Neuronal stem cell (in vitro differentiated cells): Measurements from ENCODE around the gene CHTF18.

Experiments
- DNase-seq: peaks from one replicate; pipeline ENCODE4 v3.0.0-alpha.2; 2013; ENCODE audit warnings: low spot score
- H2AFZ ChIP-seq: one replicate; pipeline ENCODE4 v1.6.1; 2013; ENCODE audit warnings: mild to moderate bottlenecking, low read length, inconsistent platforms
- H2AK5ac ChIP-seq: 2 replicates; pipeline ENCODE4 v1.6.1; 2013; ENCODE audit warnings: low read depth, mild to moderate bottlenecking, inconsistent platforms, low read length, moderate library complexity, mixed read lengths
- H2BK120ac ChIP-seq: 2 replicates; pipeline ENCODE4 v1.6.1; 2013; ENCODE audit warnings: low read depth, mild to moderate bottlenecking, inconsistent platforms, low read length, moderate library complexity, mixed read lengths
- H2BK12ac ChIP-seq: one replicate; pipeline ENCODE4 v1.6.1; 2013; ENCODE audit warnings: low read length, inconsistent platforms
- H2BK15ac ChIP-seq: 2 replicates; pipeline ENCODE4 v1.6.1; 2013; ENCODE audit warnings: mild to moderate bottlenecking, low read length, inconsistent platforms, mixed read lengths
- H2BK5ac ChIP-seq: one replicate; pipeline ENCODE4 v1.6.1; 2013; ENCODE audit warnings: inconsistent platforms, mild to moderate bottlenecking, low read length, moderate library complexity
- H3K14ac ChIP-seq: one replicate; pipeline ENCODE4 v1.6.1; 2013; ENCODE audit warnings: low read length, inconsistent platforms
- H3K18ac ChIP-seq: 2 replicates; pipeline ENCODE4 v1.6.1; 2013; ENCODE audit warnings: low read length, inconsistent platforms
- H3K23ac ChIP-seq: 2 replicates; pipeline ENCODE4 v1.6.1; 2013; ENCODE audit warnings: low read depth, mild to moderate bottlenecking, mixed read lengths, low read length, inconsistent platforms; ENCODE audit not compliant: poor library complexity
- H3K27ac ChIP-seq: replicated peaks from 3 replicates; pipeline ENCODE4 v1.5.1; 2013; ENCODE audit warnings: low read length, inconsistent platforms
- H3K27me3 ChIP-seq, 3 experiments: 2 replicates each; pipeline ENCODE4 v1.6.1; 2013; ENCODE audit warnings: low read length in 3 of 3, mild to moderate bottlenecking in 2 of 3, inconsistent platforms in 1 of 3, low read depth in 1 of 3, mixed read lengths in 1 of 3, moderate library complexity in 1 of 3; ENCODE audit not compliant: control insufficient read depth in 3 of 3, insufficient read depth in 3 of 3
- H3K36me3 ChIP-seq, 2 donors: replicated peaks in 1 of 2; 2 replicates each; pipeline ENCODE4 v1.6.1; 2013; ENCODE audit warnings: low read length in 2 of 2; ENCODE audit not compliant: control insufficient read depth in 2 of 2, insufficient read depth in 2 of 2
- H3K4ac ChIP-seq: 2 replicates; pipeline ENCODE4 v1.6.1; 2013; ENCODE audit warnings: inconsistent platforms, mild to moderate bottlenecking, low read length, moderate library complexity
- H3K4me1 ChIP-seq, 2 donors: 1 replicate in 1 of 2; 2 replicates in 1 of 2; pipeline ENCODE4 v1.6.1; 2013; ENCODE audit warnings: low read length in 2 of 2, low read depth in 1 of 2; ENCODE audit not compliant: control insufficient read depth in 2 of 2, insufficient read depth in 1 of 2
- H3K4me2 ChIP-seq: one replicate; pipeline ENCODE4 v1.6.1; 2013; ENCODE audit warnings: mild to moderate bottlenecking, low read length, inconsistent platforms; ENCODE audit not compliant: insufficient read depth, poor library complexity, severe bottlenecking
- H3K4me3 ChIP-seq, 2 donors: 2 replicates each; pipeline ENCODE4 v1.5.1; 2013; ENCODE audit warnings: low read length in 2 of 2, mild to moderate bottlenecking in 2 of 2, inconsistent platforms in 1 of 2, moderate library complexity in 1 of 2
- H3K79me1 ChIP-seq: one replicate; pipeline ENCODE4 v1.6.1; 2013; ENCODE audit warnings: low read depth, mild to moderate bottlenecking, inconsistent platforms, low read length, moderate library complexity
- H3K9ac ChIP-seq: one replicate; pipeline ENCODE4 v1.6.1; 2013; ENCODE audit warnings: mild to moderate bottlenecking, low read depth, low read length, inconsistent platforms; ENCODE audit not compliant: poor library complexity
- H3K9me3 ChIP-seq, 2 donors: replicated peaks in 1 of 2; 2 replicates each; pipeline versions ENCODE3 to v1.6.1; 2013; ENCODE audit warnings: low read length in 2 of 2, mild to moderate bottlenecking in 2 of 2, inconsistent platforms in 1 of 2, low read depth in 1 of 2, mixed read lengths in 1 of 2, moderate library complexity in 1 of 2; ENCODE audit not compliant: control insufficient read depth in 2 of 2, insufficient read depth in 1 of 2
- H4K8ac ChIP-seq: one replicate; pipeline ENCODE4 v1.6.1; 2013; ENCODE audit warnings: low read depth, mild to moderate bottlenecking, inconsistent platforms, low read length, moderate library complexity
- H4K91ac ChIP-seq: one replicate; pipeline ENCODE4 v1.6.1; 2013; ENCODE audit warnings: low read length, low read depth, mild to moderate bottlenecking, inconsistent platforms; ENCODE audit not compliant: poor library complexity
- WGBS, 2 donors: extraction: QIAGEN DNeasy Blood & Tissue Kit; methylation state at CpG; one replicate each; pipeline ENCODE4 v1.1.7; 2013; ENCODE audit warnings: missing lambda C conversion rate in 2 of 2, mixed read lengths in 1 of 2; ENCODE audit not compliant: insufficient read length in 2 of 2, insufficient replicate concordance in 1 of 2; ENCODE audit errors: extremely low coverage in 2 of 2; 5-methylcytosine and 5-hydroxymethylcytosine counted together

CHTF18 gene

DNA sequence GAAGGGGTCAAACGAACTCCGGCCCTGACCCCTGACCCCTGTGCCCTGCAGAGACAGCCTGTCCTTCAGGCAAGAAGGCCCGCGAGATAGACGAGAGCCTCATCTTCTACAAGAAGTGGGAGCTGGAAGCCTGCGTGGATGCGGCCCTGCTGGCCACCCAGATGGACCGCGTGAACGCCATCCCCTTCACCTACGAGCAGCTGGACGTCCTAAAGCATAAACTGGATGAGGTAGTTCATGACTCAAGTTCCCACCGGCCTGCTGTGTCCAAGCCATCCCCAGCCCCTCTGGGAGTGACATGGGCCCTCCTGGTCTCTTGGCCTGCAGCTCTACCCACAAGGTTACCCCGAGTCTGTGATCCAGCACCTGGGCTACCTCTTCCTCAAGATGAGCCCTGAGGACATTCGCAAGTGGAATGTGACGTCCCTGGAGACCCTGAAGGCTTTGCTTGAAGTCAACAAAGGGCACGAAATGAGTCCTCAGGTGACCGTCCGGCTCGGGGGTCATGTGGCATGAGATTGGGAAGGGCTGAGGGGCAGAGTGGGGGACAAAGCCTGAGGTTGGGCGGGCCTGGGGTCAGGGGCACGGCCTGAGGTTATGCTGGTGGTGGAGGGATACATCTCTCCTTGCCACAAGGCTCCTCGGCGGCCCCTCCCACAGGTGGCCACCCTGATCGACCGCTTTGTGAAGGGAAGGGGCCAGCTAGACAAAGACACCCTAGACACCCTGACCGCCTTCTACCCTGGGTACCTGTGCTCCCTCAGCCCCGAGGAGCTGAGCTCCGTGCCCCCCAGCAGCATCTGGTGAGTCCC, 22.2 kb upstream of the CHTF18 start:
- Histone ChIP-seq H3K79me1 (peaks cover 5% of the 10 kb centered on the region), H3K4me3 (no peak overlapping the region), H3K27me3 (peaks cover 0 to 10% (median 0%) of the 10 kb centered on the region in 3 experiments), H3K23ac (peak overlapping the region; percentile 23), H3K18ac (peak overlapping the region; percentile 13), H3K4me2 (no peak overlapping the region), H3K36me3 (no peaks in the 10 kb centered on the region), H3K9ac (no peak overlapping the region), H4K91ac (no peak overlapping the region), H2AK5ac (peak overlapping the region; percentile 90), H3K27ac (no peak overlapping the region), H2BK15ac (peak overlapping the region; percentile 93), H3K4ac (no peak overlapping the region), H3K4me1 (peaks cover 0 to 10% of the 10 kb centered on the region in 2 donors), H4K8ac (no peak overlapping the region), H3K14ac (no peak overlapping the region), H2BK5ac (no peak overlapping the region), H3K9me3 (no peaks in the 10 kb centered on the region), H2BK12ac (peak overlapping the region; percentile 73), H2AFZ (no peak overlapping the region), H2BK120ac (no peak overlapping the region)
- no peak for DNase-seq
- no CpG with 5 or more reads among the region's 29 CpGs for WGBS, 2 donors

DNA sequence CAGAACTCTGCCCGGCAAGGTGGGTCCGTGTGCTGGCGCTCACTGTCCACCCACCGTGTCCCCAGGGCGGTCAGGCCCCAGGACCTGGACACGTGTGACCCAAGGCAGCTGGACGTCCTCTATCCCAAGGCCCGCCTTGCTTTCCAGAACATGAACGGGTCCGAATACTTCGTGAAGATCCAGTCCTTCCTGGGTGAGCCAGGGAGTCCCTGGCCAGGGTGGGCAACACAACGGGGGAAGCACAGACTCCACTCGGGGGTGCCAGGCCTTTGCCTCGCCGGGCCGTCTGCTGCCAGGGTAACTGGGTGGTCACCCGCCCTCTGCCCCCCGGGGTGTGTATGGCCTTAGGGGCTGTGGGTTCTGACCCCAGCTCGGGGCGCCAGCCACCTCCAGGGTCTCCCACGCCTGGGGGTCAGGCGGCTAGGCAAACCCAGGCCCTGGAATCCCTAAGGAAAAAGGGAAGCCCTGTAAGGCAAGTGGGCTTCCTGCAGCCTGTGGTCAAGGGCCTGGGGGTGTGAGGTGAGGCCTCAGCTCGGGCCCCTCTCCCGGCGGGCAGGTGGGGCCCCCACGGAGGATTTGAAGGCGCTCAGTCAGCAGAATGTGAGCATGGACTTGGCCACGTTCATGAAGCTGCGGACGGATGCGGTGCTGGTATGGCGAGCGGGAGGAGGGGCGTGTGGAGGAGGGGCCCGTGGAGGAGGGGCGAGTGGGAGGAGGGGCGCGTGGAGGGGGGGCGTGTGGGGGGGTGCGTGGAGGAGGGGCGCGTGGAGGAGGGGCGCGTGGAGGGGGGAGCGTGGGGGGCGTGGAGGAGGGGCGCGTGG, 21.4 kb upstream of the CHTF18 start:
- no peak overlapping the region for H3K27ac ChIP-seq
- no peaks in the 10 kb centered on the region for H3K9me3 ChIP-seq
- H3K4ac ChIP-seq, result no peak overlapping the region
- H4K8ac ChIP-seq, result no peak overlapping the region
- no peak overlapping the region for H3K4me3 ChIP-seq
- no peak overlapping the region for H2AFZ ChIP-seq
- no CpG with 5 or more reads among the region's 48 CpGs for WGBS, 2 donors
- peak overlapping the region; percentile 27 for H3K18ac ChIP-seq
- H2BK5ac ChIP-seq, result peak overlapping the region; percentile 82
- peaks cover 0 to 10% of the 10 kb centered on the region in 2 donors for H3K4me1 ChIP-seq
- H3K23ac ChIP-seq, result peak overlapping the region; percentile 23
- peak overlapping the region; percentile 93 for H2BK15ac ChIP-seq
- H2AK5ac ChIP-seq, result peak overlapping the region; percentile 90
- H2BK12ac ChIP-seq, result peak overlapping the region; percentile 46
- H3K9ac ChIP-seq, result peak overlapping the region; percentile 44
- no peak for DNase-seq
- H3K79me1 ChIP-seq, result peaks cover 3% of the 10 kb centered on the region
- no peak overlapping the region for H4K91ac ChIP-seq
- H3K36me3 ChIP-seq, result no peaks in the 10 kb centered on the region
- H3K27me3 ChIP-seq, result peaks cover 0 to 4% (median 0%) of the 10 kb centered on the region in 3 experiments
- no peak overlapping the region for H2BK120ac ChIP-seq
- H3K14ac ChIP-seq, result no peak overlapping the region
- no peak overlapping the region for H3K4me2 ChIP-seq

DNA sequence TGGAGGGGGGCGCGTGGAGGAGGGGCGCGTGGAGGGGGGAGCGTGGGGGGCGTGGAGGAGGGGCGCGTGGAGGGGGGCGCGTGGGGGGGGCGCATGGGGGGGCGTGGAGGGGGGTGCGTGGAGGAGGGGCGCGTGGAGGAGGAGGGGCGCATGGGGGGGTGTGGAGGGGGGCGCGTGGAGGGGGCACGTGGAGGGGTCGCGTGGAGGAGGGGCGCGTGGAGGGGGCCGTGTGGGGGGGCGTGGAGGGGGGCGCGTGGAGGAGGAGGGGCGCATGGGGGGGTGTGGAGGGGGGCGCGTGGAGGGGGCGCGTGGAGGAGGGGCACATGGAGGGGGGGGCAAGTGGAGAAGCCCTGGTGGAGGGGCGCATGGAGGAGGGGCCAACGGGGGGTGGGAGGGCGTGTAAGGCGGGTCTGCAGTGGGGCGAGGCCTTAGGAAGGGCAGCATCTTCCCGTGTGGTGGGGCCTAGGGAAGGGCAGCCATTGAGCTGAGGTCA, 20.6 kb upstream of the CHTF18 start:
- H3K4me2 ChIP-seq, result no peak overlapping the region
- H3K36me3 ChIP-seq, result no peaks in the 10 kb centered on the region
- H3K27ac ChIP-seq, result peak overlapping the region; percentile 30
- no peak overlapping the region for H3K4me3 ChIP-seq
- H3K79me1 ChIP-seq, result peaks cover 3% of the 10 kb centered on the region
- no peak overlapping the region for H3K9ac ChIP-seq
- H2BK5ac ChIP-seq, result no peak overlapping the region
- H2BK120ac ChIP-seq, result peak overlapping the region; percentile 67
- H4K8ac ChIP-seq, result no peak overlapping the region
- H3K4me1 ChIP-seq, result peaks cover 0 to 10% of the 10 kb centered on the region in 2 donors
- DNase-seq, result no peak
- no peak overlapping the region for H3K18ac ChIP-seq
- H3K4ac ChIP-seq, result no peak overlapping the region
- no peaks in the 10 kb centered on the region for H3K9me3 ChIP-seq
- H2AK5ac ChIP-seq, result peak overlapping the region; percentile 97
- no peak overlapping the region for H3K14ac ChIP-seq
- H4K91ac ChIP-seq, result no peak overlapping the region
- H3K23ac ChIP-seq, result peak overlapping the region; percentile 43
- H2BK15ac ChIP-seq, result peak overlapping the region; percentile 89
- no peak overlapping the region for H2AFZ ChIP-seq
- H2BK12ac ChIP-seq, result no peak overlapping the region
- WGBS, 2 donors, result no CpG with 5 or more reads among the region's 38 CpGs
- peaks cover 0 to 4% (median 0%) of the 10 kb centered on the region in 3 experiments for H3K27me3 ChIP-seq
